Heart right ventricle (tissue), 16 donors: Measurements from ENCODE around the gene IPCEF1. TPM values are rescaled to one million over a fixed set of nuclear protein-coding genes. Genes with fewer than 3 reads are reported as not detected.

Experiments used
- ATAC-seq, 8 donors: fragments of 200-7000 bp; cut with Tn5 transposase; one replicate each; pipeline ENCODE4 v1.9.1; 2020; ENCODE audit warnings: mild to moderate bottlenecking in 8 of 8, moderate library complexity in 8 of 8, moderate number of reproducible peaks in 1 of 8
- DNase-seq, 2 donors: peaks; one replicate each; pipeline ENCODE4 v3.0.0-alpha.2; 2020
- H3K27ac ChIP-seq, 10 donors: fragments of 200-600 bp; sonication (generic) in 2 of 10; one replicate each; pipeline versions ENCODE4 v1.5.0 to v1.8.0; 2020 to 2022; ENCODE audit warnings: mild to moderate bottlenecking in 3 of 10
- H3K27me3 ChIP-seq, 7 donors: fragments of 200-600 bp; one replicate each; pipeline ENCODE4 v1.8.0; 2021 to 2022; ENCODE audit warnings: mild to moderate bottlenecking in 2 of 7
- H3K36me3 ChIP-seq, 9 donors: fragments of 200-600 bp; sonication (generic) in 1 of 9; one replicate each; pipeline versions ENCODE4 v1.5.0 to v1.8.0; 2020 to 2022; ENCODE audit warnings: mild to moderate bottlenecking in 2 of 9
- H3K4me1 ChIP-seq, 9 donors: fragments of 200-600 bp; sonication (generic) in 1 of 9; one replicate each; pipeline versions ENCODE4 v1.5.0 to v1.8.0; 2020 to 2022; ENCODE audit warnings: mild to moderate bottlenecking in 4 of 9
- H3K4me3 ChIP-seq, 10 donors: fragments of 200-600 bp; sonication (generic) in 2 of 10; one replicate each; pipeline versions ENCODE4 v1.5.0 to v1.8.0; 2020 to 2022; ENCODE audit warnings: mild to moderate bottlenecking in 7 of 10, moderate library complexity in 2 of 10
- H3K9me3 ChIP-seq, 11 donors: fragments of 200-600 bp in 10 of 11; sonication (generic) in 2 of 11; one replicate each; pipeline versions ENCODE4 v1.5.0 to v1.8.0; 2013 to 2022; ENCODE audit warnings: mild to moderate bottlenecking in 2 of 11, control low read depth in 1 of 11, moderate library complexity in 1 of 11
- WGBS, 2 donors: extraction: QIAGEN DNeasy Blood & Tissue Kit; methylation state at CpG; one replicate each; pipeline ENCODE4 v1.1.7; 2013; ENCODE audit warnings: inconsistent platforms in 1 of 2; 5-methylcytosine and 5-hydroxymethylcytosine counted together
- intact Hi-C, 10 donors: fragments of 100-400 bp; cut with DNase I; formaldehyde crosslinking; loops; one replicate each; pipeline versions ENCODE4 v1.11.1 to v1.14.2; 2022
- polyA plus RNA-seq, 2 donors: library from polyadenylated mRNA; stranded (reverse); fragments of 200-250 nt; gene quantifications; one replicate each; pipeline ENCODE4 v1.2.3, GENCODE V29; 2013
- total RNA-seq, 10 donors: library from RNA; stranded (reverse); fragmentation: NEBNext Ultra II Directional in 3 of 10; extraction: Animal tissue kit (Norgen Biotek cat#: 25700) in 3 of 10; gene quantifications; one replicate each; pipeline versions ENCODE4 v1.2.1 to v1.2.4, GENCODE V29; 2021 to 2023
- TF ChIP-seq, protein P1 (sequence below), 9 donors: fragments of 200-600 bp; sonication (generic) in 2 of 9; IDR thresholded peaks; one replicate each; pipeline versions ENCODE4 v1.5.0 to v1.8.0; 2021 to 2022; ENCODE audit warnings: antibody characterized with exemption in 9 of 9, mild to moderate bottlenecking in 5 of 9, moderate library complexity in 1 of 9
- donor health status: Arrhythmogenic right ventricular cardiomyopathy.
- donor health status: ischemic (EF 13 %, LVEDD 7.1; RV severe dilation, severe dysfunction).
- donor health status: healthy with polysubstance abuse.
- donor health status: DM: no; HTN: yes; CAD: no.
- donor health status: DM: no; HTN: no; CAD: no.
- donor health status: ischemic (EF 25% LVEDD 6.9; RV normal size, moderate dysfunction).
- donor health status: ischemic (EF 25% LVEDD 5.7; RV mildly dilated, moderate dysfunction).
- donor health status: healthy.
- donor health status: DM: yes; HTN: yes; CAD: no.
- donor health status: Ischemic cardiomyopathy.
- donor health status: ischemic (EF 35%, LVEDD 5.7; RV mildly dilated, moderate dysfunction).
- donor health status: nonischemic (EF 11% LVEDD 7.7; RV severe dilation, severe dysfunction).
- donor health status: DM: yes; HTN: yes; CAD: no.
- donor health status: PGD.
- donor health status: ischemic (EF 29% LVEDD 5.4; RV normal size, mild dysfunction).
- donor health status: nonischemic (EF 23%, LVEDD 6.1; RV moderate dilation, normal function).

The IPCEF1 gene
- total and polyA plus RNA-seq, 12 donors = 0.06 to 5.0 (median 1.4) TPM

DNA sequence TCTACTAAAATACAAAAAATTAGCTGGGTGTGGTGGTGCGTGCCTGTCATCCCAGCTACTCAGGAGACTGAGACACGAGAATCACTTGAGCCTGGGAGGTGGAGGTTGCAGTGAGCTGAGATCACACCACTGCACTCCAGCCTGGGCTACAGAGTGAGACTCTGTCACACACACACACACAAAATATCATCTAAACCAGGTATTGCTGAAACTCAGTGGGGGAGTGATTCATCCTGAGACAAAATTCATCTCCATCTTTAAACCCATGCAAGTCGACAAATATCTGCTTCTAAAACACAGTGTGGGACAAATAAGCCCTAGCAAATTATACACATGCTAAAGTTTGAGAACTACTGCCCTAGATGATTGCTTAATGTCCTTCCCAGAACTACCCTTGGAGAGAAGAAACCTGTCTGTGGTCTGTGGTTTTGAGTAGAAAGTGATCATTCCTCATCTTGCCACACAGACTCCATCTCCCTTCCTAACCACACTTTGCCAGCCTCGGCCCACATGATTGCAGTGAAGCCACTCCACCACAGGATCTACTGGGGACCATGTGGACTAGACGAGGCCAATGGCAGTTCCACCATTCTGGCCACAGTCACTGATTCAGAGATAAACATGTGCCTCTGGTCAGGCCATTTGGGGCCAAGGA is 187.3 kb downstream of the IPCEF1 start:
- ATAC-seq = no peak
- intact Hi-C loops = loop anchor here in 1 of 10 donors (10.0 kb wide), 1 partner anchor 85 kb away; no protein-coding TSS in a partner anchor
- WGBS, 2 donors = 90 to 93% methylated on average over 5 of the region's 5 CpGs
- Histone ChIP-seq H3K9me3 (peaks cover 0 to 8% (median 0%) of the 10 kb centered on the region in 11 donors), H3K27me3 (no peaks in the 10 kb centered on the region), H3K27ac (no peak overlapping the region), H3K36me3 (no peaks in the 10 kb centered on the region), H3K4me3 (no peak overlapping the region), H3K4me1 (peaks cover 0 to 55% (median 0%) of the 10 kb centered on the region in 9 donors)
- DNase-seq = no peak
- TF ChIP-seq, protein P1, sequence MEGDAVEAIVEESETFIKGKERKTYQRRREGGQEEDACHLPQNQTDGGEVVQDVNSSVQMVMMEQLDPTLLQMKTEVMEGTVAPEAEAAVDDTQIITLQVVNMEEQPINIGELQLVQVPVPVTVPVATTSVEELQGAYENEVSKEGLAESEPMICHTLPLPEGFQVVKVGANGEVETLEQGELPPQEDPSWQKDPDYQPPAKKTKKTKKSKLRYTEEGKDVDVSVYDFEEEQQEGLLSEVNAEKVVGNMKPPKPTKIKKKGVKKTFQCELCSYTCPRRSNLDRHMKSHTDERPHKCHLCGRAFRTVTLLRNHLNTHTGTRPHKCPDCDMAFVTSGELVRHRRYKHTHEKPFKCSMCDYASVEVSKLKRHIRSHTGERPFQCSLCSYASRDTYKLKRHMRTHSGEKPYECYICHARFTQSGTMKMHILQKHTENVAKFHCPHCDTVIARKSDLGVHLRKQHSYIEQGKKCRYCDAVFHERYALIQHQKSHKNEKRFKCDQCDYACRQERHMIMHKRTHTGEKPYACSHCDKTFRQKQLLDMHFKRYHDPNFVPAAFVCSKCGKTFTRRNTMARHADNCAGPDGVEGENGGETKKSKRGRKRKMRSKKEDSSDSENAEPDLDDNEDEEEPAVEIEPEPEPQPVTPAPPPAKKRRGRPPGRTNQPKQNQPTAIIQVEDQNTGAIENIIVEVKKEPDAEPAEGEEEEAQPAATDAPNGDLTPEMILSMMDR (IDR thresholded peaks at IDR 0.05) = no peak

DNA sequence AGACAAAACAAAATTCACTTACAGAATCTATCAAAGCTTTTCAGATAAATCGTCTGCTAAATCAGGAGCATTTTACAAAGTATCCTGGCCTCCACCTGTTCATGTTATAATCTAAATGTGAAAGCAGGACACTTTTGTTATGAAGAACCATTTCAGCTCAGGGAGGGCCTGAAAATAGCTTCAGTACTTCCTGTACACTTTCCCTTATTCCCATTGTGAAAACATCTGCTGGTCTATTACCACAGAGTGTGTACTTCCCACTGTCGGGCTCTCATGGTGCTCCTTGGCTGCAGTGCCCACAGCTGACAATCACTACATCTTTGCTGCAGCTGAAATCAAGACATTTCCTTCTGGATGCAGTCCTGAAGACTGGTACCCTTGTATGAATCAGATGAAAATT is 189.5 kb downstream of the IPCEF1 start:
- DNase-seq = no peak
- Histone ChIP-seq H3K9me3 (peaks cover 0 to 7% (median 0%) of the 10 kb centered on the region in 11 donors), H3K4me3 (no peak overlapping the region), H3K27me3 (no peaks in the 10 kb centered on the region), H3K4me1 (peaks cover 0 to 67% (median 0%) of the 10 kb centered on the region in 9 donors), H3K36me3 (no peaks in the 10 kb centered on the region), H3K27ac (peak overlapping the region in 1 of 10 donors; percentile 58)
- TF ChIP-seq, protein P1 (IDR thresholded peaks at IDR 0.05) = no peak
- ATAC-seq = peak in 2 of 8 donors; percentile 34 to 63
- WGBS, 2 donors = 60 to 68% methylated on average over 2 of the region's 2 CpGs
- intact Hi-C loops = loop anchor here in 1 of 10 donors (10.0 kb wide), 1 partner anchor 88 kb away; no protein-coding TSS in a partner anchor

- no peaks in the 10 kb centered on the region for H3K27me3 ChIP-seq
- H3K27ac ChIP-seq = peak overlapping the region in 1 of 10 donors; percentile 58
- H3K4me3 ChIP-seq = no peak overlapping the region
- peaks cover 0 to 73% (median 0%) of the 10 kb centered on the region in 9 donors for H3K4me1 ChIP-seq
- H3K36me3 ChIP-seq = no peaks in the 10 kb centered on the region
- TF ChIP-seq, protein P1 (IDR thresholded peaks at IDR 0.05) = no peak
- ATAC-seq = no peak
- peaks cover 0 to 7% (median 0%) of the 10 kb centered on the region in 11 donors for H3K9me3 ChIP-seq
- 86 to 91% methylated on average over 9 of the region's 9 CpGs for WGBS, 2 donors
- DNase-seq = no peak
- intact Hi-C loops = loop anchor here in 1 of 10 donors (10.0 kb wide), 1 partner anchor 89 kb away; no protein-coding TSS in a partner anchor
These were observed 190.5 kb downstream of the IPCEF1 start for GRCh38 chr6:154166140-154166539.

DNA sequence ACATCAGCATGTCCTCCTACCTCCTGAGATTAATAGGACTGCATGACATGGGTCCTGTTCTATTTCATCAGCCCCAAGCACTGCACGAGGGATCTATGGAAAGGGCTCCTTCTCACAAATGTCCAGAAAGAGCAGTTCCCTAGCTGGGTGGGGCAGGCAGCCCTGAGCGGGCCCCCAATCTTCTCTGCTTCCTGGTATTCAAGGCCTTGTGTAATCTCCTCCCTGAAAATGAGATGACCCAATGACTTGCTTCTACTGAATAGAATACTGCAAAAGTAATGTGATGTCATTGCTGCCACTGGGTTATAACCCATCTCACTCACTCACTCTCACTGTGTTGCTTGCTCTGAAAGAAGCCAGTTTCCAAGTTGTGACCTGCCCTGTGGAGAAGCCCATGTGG is 191.1 kb downstream of the IPCEF1 start:
- TF ChIP-seq, protein P1 (IDR thresholded peaks at IDR 0.05) = no peak
- H3K4me1 ChIP-seq = peaks cover 0 to 72% (median 0%) of the 10 kb centered on the region in 9 donors
- H3K27ac ChIP-seq = peak overlapping the region in 1 of 10 donors; percentile 58
- ATAC-seq (peak in 1 of 8 donors; percentile 38), DNase-seq (no peak)
- H3K36me3 ChIP-seq = no peaks in the 10 kb centered on the region
- WGBS, 2 donors = 63 to 70% methylated on average over 2 of the region's 2 CpGs
- H3K4me3 ChIP-seq = no peak overlapping the region
- peaks cover 0 to 7% (median 0%) of the 10 kb centered on the region in 11 donors for H3K9me3 ChIP-seq
- intact Hi-C loops = loop anchor here in 1 of 10 donors (10.0 kb wide), 1 partner anchor 89 kb away; no protein-coding TSS in a partner anchor
- no peaks in the 10 kb centered on the region for H3K27me3 ChIP-seq
